Caco-2 (cell line): ENCODE measurements around the gene FAM124A. TPM values are rescaled to one million over a fixed set of nuclear protein-coding genes. Genes with fewer than 3 reads are reported as not detected.

Source experiments
- BruUV-seq: library from RNA; stranded (reverse); fragments of 400-500 nt; replicated peaks from 2 replicates; lab custom pipeline; 2021; lab: Mats Ljungman, UMichigan
- CTCF ChIA-PET: fragments of 300-600 bp; sonication (Branson Sonifier 250); formaldehyde crosslinking; loops from one replicate; lab custom pipeline; 2022; ENCODE audit warnings: antibody characterized with exemption; lab: Charles Lee
- POLR2A ChIA-PET: fragments of 300-600 bp; sonication (Branson Sonifier 250); formaldehyde crosslinking; loops from one replicate; lab custom pipeline; 2022; ENCODE audit warnings: antibody characterized with exemption; lab: Charles Lee
- DNase-seq, 2 experiments: peaks; one replicate each; pipeline versions ENCODE4 v3.0.0 to v3.0.0-alpha.2; 2020 to 2022
- H3K27me3 ChIP-seq: replicated peaks from 2 replicates; pipeline ENCODE4 v1.6.0; 2011; ENCODE audit warnings: low read length; ENCODE audit not compliant: control insufficient read depth, insufficient read depth
- H3K36me3 ChIP-seq: 2 replicates; pipeline ENCODE4 v1.5.1; 2011; ENCODE audit warnings: low read length; ENCODE audit not compliant: control insufficient read depth, insufficient read depth
- H3K4me1 ChIP-seq: fragments of 250-450 bp; sonication (Bioruptor Pico); 2 replicates; pipeline ENCODE4 v1.5.1; 2020; ENCODE audit warnings: mild to moderate bottlenecking
- H3K4me3 ChIP-seq: 2 replicates; pipeline ENCODE4 v1.5.1; 2011; ENCODE audit warnings: low read depth, mild to moderate bottlenecking, control low read depth, low read length
- H3K9me3 ChIP-seq: fragments of 250-450 bp; sonication (Bioruptor Pico); 2 replicates; pipeline ENCODE4 v1.5.1; 2020; ENCODE audit warnings: mild to moderate bottlenecking, moderate library complexity
- H3K27ac Mint-ChIP-seq: one replicate; pipeline ENCODE4 v1.8.0; 2022; ENCODE audit warnings: mixed read lengths; ENCODE audit not compliant: unreplicated experiment
- H3K27me3 Mint-ChIP-seq: one replicate; pipeline ENCODE4 v1.8.0; 2022; ENCODE audit warnings: mixed read lengths; ENCODE audit not compliant: insufficient read depth, unreplicated experiment
- H3K36me3 Mint-ChIP-seq: one replicate; pipeline ENCODE4 v1.8.0; 2022; ENCODE audit warnings: mild to moderate bottlenecking, mixed read lengths; ENCODE audit not compliant: insufficient read depth, unreplicated experiment
- H3K4me1 Mint-ChIP-seq: one replicate; pipeline ENCODE4 v1.8.0; 2022; ENCODE audit warnings: low read depth, mixed read lengths; ENCODE audit not compliant: unreplicated experiment
- H3K4me3 Mint-ChIP-seq: one replicate; pipeline ENCODE4 v1.8.0; 2022; ENCODE audit warnings: mild to moderate bottlenecking, moderate library complexity, mixed read lengths; ENCODE audit not compliant: unreplicated experiment
- H3K9me3 Mint-ChIP-seq: one replicate; pipeline ENCODE4 v1.8.0; 2022; ENCODE audit warnings: mixed read lengths; ENCODE audit not compliant: unreplicated experiment
- CTCF ChIP-seq, 2 experiments: fragments of 200-600 bp in 1 of 2; IDR thresholded peaks; 1 replicate in 1 of 2; 2 replicates in 1 of 2; pipeline versions ENCODE4 v1.5.1 to v1.8.0; 2011 to 2022; ENCODE audit warnings: antibody characterized with exemption in 1 of 2, control low read depth in 1 of 2, inconsistent platforms in 1 of 2, low read depth in 1 of 2, low read length in 1 of 2, mild to moderate bottlenecking in 1 of 2, moderate library complexity in 1 of 2; ENCODE audit not compliant: insufficient read depth in 1 of 2, severe bottlenecking in 1 of 2, unreplicated experiment in 1 of 2
- intact Hi-C: fragments of 100-400 bp; cut with micrococcal nuclease; formaldehyde crosslinking; loops from one replicate; pipeline ENCODE4 v1.10.0; 2022; ENCODE audit not compliant: unreplicated experiment
- total RNA-seq: library from RNA; stranded (reverse); gene quantifications from 2 replicates; pipeline ENCODE4 v1.2.3, GENCODE V29; 2022

FAM124A gene
- total RNA-seq, 1 experiment from 2014 or later: 0.52 TPM

- no peaks in the 10 kb centered on the region for H3K9me3 Mint-ChIP-seq
- ChIA-PET POLR2A (no interaction called here), CTCF (no interaction called here)
- H3K27ac Mint-ChIP-seq: no peak overlapping the region
- no peaks in the 10 kb centered on the region for H3K4me1 Mint-ChIP-seq
- Histone ChIP-seq H3K9me3 (no peaks in the 10 kb centered on the region), H3K27me3 (peaks cover 3% of the 10 kb centered on the region), H3K4me1 (no peaks in the 10 kb centered on the region), H3K4me3 (no peak overlapping the region), H3K36me3 (no peaks in the 10 kb centered on the region)
- no peak for TF ChIP-seq CTCF (IDR thresholded peaks at IDR 0.05; ENCODE audit: insufficient read depth in 1 of 2, low read depth in 1 of 2, low read length in 1 of 2, severe bottlenecking in 1 of 2, unreplicated experiment in 1 of 2)
- no peak overlapping the region for H3K4me3 Mint-ChIP-seq
- peaks cover 41% of the 10 kb centered on the region for H3K27me3 Mint-ChIP-seq
- intact Hi-C loops: no loop called here
- BruUV-seq: no TSS peak
- H3K36me3 Mint-ChIP-seq: no peaks in the 10 kb centered on the region
- no peak for DNase-seq
These were observed 10.3 kb upstream of the FAM124A start for GRCh38 chr13:51211910-51212309.

GRCh38 chr13:51212758-51213157 is 9.4 kb upstream of the FAM124A start:
- no TSS peak for BruUV-seq

DNA sequence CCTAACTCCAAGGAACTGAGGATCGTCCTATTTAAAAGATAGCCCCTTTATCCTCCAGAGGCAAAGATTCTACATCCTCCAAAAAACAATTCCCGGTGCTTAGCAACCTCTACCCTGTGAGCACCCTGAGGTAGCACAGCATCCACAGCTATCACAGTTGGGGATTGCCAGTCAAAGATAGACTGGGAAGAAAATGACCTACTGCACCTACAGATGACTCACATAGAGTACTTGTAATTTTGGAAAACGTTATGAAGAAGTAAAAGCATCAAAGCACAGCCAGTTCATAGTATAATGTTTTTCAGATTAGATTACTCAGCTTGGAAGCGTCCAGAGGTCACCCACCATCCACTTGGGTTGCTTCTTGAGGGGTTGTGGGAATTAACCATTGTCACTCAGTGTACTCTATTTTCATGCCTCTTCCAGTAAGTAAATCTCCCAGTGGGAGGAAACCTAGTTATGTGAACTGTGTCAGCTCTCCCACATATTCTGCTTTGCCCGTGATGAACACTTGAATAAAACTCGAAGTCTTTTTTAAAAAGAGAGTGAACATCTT is 8.9 kb upstream of the FAM124A start:
- ChIA-PET POLR2A (no interaction called here), CTCF (no interaction called here)
- no peaks in the 10 kb centered on the region for H3K9me3 Mint-ChIP-seq
- no peak for TF ChIP-seq CTCF (IDR thresholded peaks at IDR 0.05; ENCODE audit: insufficient read depth in 1 of 2, low read depth in 1 of 2, low read length in 1 of 2, severe bottlenecking in 1 of 2, unreplicated experiment in 1 of 2)
- intact Hi-C loops: no loop called here
- DNase-seq: no peak
- H3K27me3 Mint-ChIP-seq: peaks cover 46% of the 10 kb centered on the region
- H3K4me3 ChIP-seq: no peak overlapping the region
- no peaks in the 10 kb centered on the region for H3K36me3 Mint-ChIP-seq
- H3K36me3 ChIP-seq: no peaks in the 10 kb centered on the region
- BruUV-seq: no TSS peak
- peaks cover 3% of the 10 kb centered on the region for H3K27me3 ChIP-seq
- no peak overlapping the region for H3K4me3 Mint-ChIP-seq
- no peaks in the 10 kb centered on the region for H3K4me1 ChIP-seq
- no peaks in the 10 kb centered on the region for H3K4me1 Mint-ChIP-seq
- H3K9me3 ChIP-seq: no peaks in the 10 kb centered on the region
- H3K27ac Mint-ChIP-seq: no peak overlapping the region

More at GRCh38 chr13:51212758-51213157, 9.4 kb upstream of the FAM124A start:
- H3K4me1 Mint-ChIP-seq: no peaks in the 10 kb centered on the region
- no peak overlapping the region for H3K4me3 Mint-ChIP-seq
- intact Hi-C loops: no loop called here
- ChIA-PET POLR2A (no interaction called here), CTCF (no interaction called here)
- H3K36me3 Mint-ChIP-seq: no peaks in the 10 kb centered on the region
- no peak for DNase-seq
- H3K27me3 Mint-ChIP-seq: peaks cover 45% of the 10 kb centered on the region
- Histone ChIP-seq H3K27me3 (peaks cover 3% of the 10 kb centered on the region), H3K36me3 (no peaks in the 10 kb centered on the region), H3K9me3 (no peaks in the 10 kb centered on the region), H3K4me1 (no peaks in the 10 kb centered on the region), H3K4me3 (no peak overlapping the region)
- H3K27ac Mint-ChIP-seq: no peak overlapping the region
- no peak for TF ChIP-seq CTCF (IDR thresholded peaks at IDR 0.05; ENCODE audit: insufficient read depth in 1 of 2, low read depth in 1 of 2, low read length in 1 of 2, severe bottlenecking in 1 of 2, unreplicated experiment in 1 of 2)
- no peaks in the 10 kb centered on the region for H3K9me3 Mint-ChIP-seq
